GM23338 (cell line): Measurements from ENCODE around the gene MICAL2. TPM values are rescaled to one million over a fixed set of nuclear protein-coding genes. Genes with fewer than 3 reads are reported as not detected.

ENCODE experiments used
- ATAC-seq: fragments of 200-7000 bp; cut with Tn5 transposase; 3 replicates; pipeline ENCODE4 v1.9.1; 2020
- DNase-seq: peaks from one replicate; pipeline ENCODE4 v3.0.0-alpha.2; 2015; ENCODE audit warnings: low spot score
- H2AFZ ChIP-seq: fragments of 200-600 bp; sonication (generic); 2 replicates; pipeline ENCODE4 v1.8.0; 2016; ENCODE audit warnings: antibody characterized with exemption, mild to moderate bottlenecking, moderate library complexity
- H3F3A ChIP-seq: fragments of 200-600 bp; sonication (generic); replicated peaks from 2 replicates; pipeline ENCODE4 v1.8.0; 2017; ENCODE audit warnings: antibody characterized with exemption, mixed run types, low read depth
- H3K27ac ChIP-seq: fragments of 200-600 bp; sonication (generic); 2 replicates; pipeline ENCODE4 v1.6.1; 2016; ENCODE audit warnings: low read depth
- H3K27me3 ChIP-seq: fragments of 200-600 bp; sonication (generic); 2 replicates; pipeline ENCODE4 v1.8.0; 2016; ENCODE audit warnings: mild to moderate bottlenecking, mixed run types, moderate library complexity; ENCODE audit not compliant: insufficient read depth
- H3K36me3 ChIP-seq: fragments of 200-600 bp; sonication (generic); 2 replicates; pipeline ENCODE4 v1.8.0; 2016; ENCODE audit warnings: mild to moderate bottlenecking; ENCODE audit not compliant: insufficient read depth
- H3K4me1 ChIP-seq: fragments of 200-600 bp; sonication (generic); 2 replicates; pipeline ENCODE4 v1.8.0; 2016; ENCODE audit warnings: mild to moderate bottlenecking, moderate library complexity; ENCODE audit not compliant: insufficient read depth
- H3K4me2 ChIP-seq: fragments of 200-600 bp; sonication (generic); 2 replicates; pipeline ENCODE4 v1.7.1; 2017; ENCODE audit warnings: mixed run types
- H3K4me3 ChIP-seq: fragments of 200-600 bp; sonication (generic); 2 replicates; pipeline ENCODE4 v1.6.1; 2016; ENCODE audit warnings: mixed run types
- H3K79me2 ChIP-seq: fragments of 200-600 bp; sonication (generic); replicated peaks from 2 replicates; pipeline ENCODE4 v1.8.0; 2017; ENCODE audit warnings: mild to moderate bottlenecking; ENCODE audit not compliant: insufficient read depth
- H3K9me2 ChIP-seq: fragments of 200-600 bp; sonication (generic); 2 replicates; pipeline ENCODE4 v1.8.0; 2017; ENCODE audit not compliant: insufficient read depth
- H4K20me1 ChIP-seq: fragments of 200-600 bp; sonication (generic); replicated peaks from 2 replicates; pipeline ENCODE4 v1.8.0; 2017; ENCODE audit warnings: mild to moderate bottlenecking; ENCODE audit not compliant: insufficient read depth
- H3K27ac Mint-ChIP-seq: 2 replicates; pipeline ENCODE4 v1.8.0; 2020; ENCODE audit warnings: inconsistent platforms, mild to moderate bottlenecking, moderate library complexity, mixed read lengths
- H3K27me3 Mint-ChIP-seq: 3 replicates; pipeline ENCODE4 v1.8.0; 2022; ENCODE audit warnings: low read depth, mild to moderate bottlenecking, moderate library complexity, mixed read lengths, inconsistent platforms; ENCODE audit not compliant: insufficient read depth, poor library complexity
- H3K36me3 Mint-ChIP-seq: 3 replicates; pipeline ENCODE4 v1.8.0; 2021; ENCODE audit warnings: low read depth, mild to moderate bottlenecking, inconsistent platforms, moderate library complexity, mixed read lengths
- H3K4me1 Mint-ChIP-seq: 3 replicates; pipeline ENCODE4 v1.8.0; 2020; ENCODE audit warnings: mild to moderate bottlenecking, inconsistent platforms, mixed read lengths
- H3K4me3 Mint-ChIP-seq: 3 replicates; pipeline ENCODE4 v1.8.0; 2021; ENCODE audit warnings: moderate library complexity, mild to moderate bottlenecking, inconsistent platforms, mixed read lengths
- H3K9me3 Mint-ChIP-seq: 3 replicates; pipeline ENCODE4 v1.8.0; 2020; ENCODE audit warnings: moderate library complexity, mild to moderate bottlenecking, inconsistent platforms, mixed read lengths
- CREB1 ChIP-seq: fragments of 250-450 bp; sonication (Bioruptor Pico); IDR thresholded peaks from 2 replicates; pipeline ENCODE4 v1.5.0; 2020; ENCODE audit warnings: low read depth, mild to moderate bottlenecking, moderate library complexity
- CTCF ChIP-seq, 2 experiments: fragments of 200-600 bp in 1 of 2; sonication (generic) in 1 of 2; conservative IDR thresholded peaks; 2 replicates each; pipeline versions ENCODE4 v1.5.1 to v1.6.1; 2016 to 2017; ENCODE audit warnings: antibody characterized with exemption in 2 of 2, low read depth in 2 of 2, mild to moderate bottlenecking in 2 of 2, moderate library complexity in 1 of 2
- ETS1 ChIP-seq: IDR thresholded peaks from 2 replicates; pipeline ENCODE4 v1.6.1; 2016; ENCODE audit warnings: antibody characterized with exemption
- EZH2phosphoT487 ChIP-seq: fragments of 200-600 bp; sonication (generic); IDR thresholded peaks from one replicate; pipeline ENCODE4 v1.8.1; 2018; ENCODE audit warnings: antibody characterized with exemption; ENCODE audit not compliant: unreplicated experiment
- JUNB ChIP-seq: IDR thresholded peaks from one replicate; pipeline ENCODE4 v1.6.1; 2016; ENCODE audit warnings: antibody characterized with exemption; ENCODE audit not compliant: unreplicated experiment
- NANOG ChIP-seq: IDR thresholded peaks from 2 replicates; pipeline ENCODE4 v1.6.1; 2016; ENCODE audit warnings: antibody characterized with exemption, borderline replicate concordance
- POLR2AphosphoS5 ChIP-seq: IDR thresholded peaks from 2 replicates; pipeline ENCODE4 v1.6.1; 2016; ENCODE audit warnings: antibody characterized with exemption, low read depth
- REST ChIP-seq: IDR thresholded peaks from one replicate; pipeline ENCODE4 v1.6.1; 2018; ENCODE audit warnings: antibody characterized with exemption; ENCODE audit not compliant: unreplicated experiment
- STAT1 ChIP-seq: IDR thresholded peaks from one replicate; pipeline ENCODE4 v1.6.1; 2016; ENCODE audit warnings: antibody characterized with exemption; ENCODE audit not compliant: unreplicated experiment
- ZNF462 ChIP-seq: fragments of 250-450 bp; sonication (Bioruptor Pico); IDR thresholded peaks from 2 replicates; pipeline ENCODE4 v1.5.0; 2020; ENCODE audit warnings: mild to moderate bottlenecking, moderate library complexity
- polyA plus RNA-seq: library from polyadenylated mRNA; unstranded; fragments of >200 nt; fragmentation: Nextera tagmentation; extraction: Ambion mirVana; gene quantifications from 2 replicates; pipeline ENCODE4 v1.2.1, GENCODE V29; 2016
- total RNA-seq: library from RNA; depleted of rRNA; stranded (reverse); fragments of >200 nt; shearing (Covaris generic); gene quantifications from 2 replicates; pipeline ENCODE4 v1.2.3, GENCODE V29; 2014

MICAL2 gene
- total and polyA plus RNA-seq, 2 experiments from 2014 or later = 0.66 to 1.4 TPM

GRCh38 chr11:12076840-12077534, 33.4 kb upstream of the MICAL2 start (continued):
- no peak for TF ChIP-seq ZNF462 (CRISPR knock-in tag)
- no peak for TF ChIP-seq CREB1
- no peak for TF ChIP-seq ETS1
- no peak for TF ChIP-seq EZH2phosphoT487
- TF ChIP-seq POLR2AphosphoS5 = no peak
- TF ChIP-seq STAT1 = no peak
- no peak for TF ChIP-seq JUNB

- H3K4me2 ChIP-seq = no peak overlapping the region
- Mint-ChIP-seq H3K27me3 (peaks cover 4% of the 10 kb centered on the region), H3K27ac (no peak overlapping the region), H3K4me1 (peaks cover 3% of the 10 kb centered on the region; the same call in 1 of the 3 replicates), H3K4me3 (no peak overlapping the region), H3K9me3 (no peaks in the 10 kb centered on the region), H3K36me3 (no peaks in the 10 kb centered on the region)
- H3K79me2 ChIP-seq = no peaks in the 10 kb centered on the region
- no peak for DNase-seq
- H3K4me1 ChIP-seq = no peaks in the 10 kb centered on the region
- no peak overlapping the region for H3K4me3 ChIP-seq
- H3K36me3 ChIP-seq = no peaks in the 10 kb centered on the region
- no peak overlapping the region for H2AFZ ChIP-seq
- H3K27ac ChIP-seq = no peak overlapping the region
- no peaks in the 10 kb centered on the region for H3F3A ChIP-seq
- ATAC-seq = no peak
- no peaks in the 10 kb centered on the region for H3K27me3 ChIP-seq
- no peaks in the 10 kb centered on the region for H4K20me1 ChIP-seq
- H3K9me2 ChIP-seq = no peaks in the 10 kb centered on the region
- TF ChIP-seq CTCF (conservative IDR thresholded peaks at IDR 0.05; ENCODE audit: low read depth in 2 of 2) (no peak), CREB1 (no peak), NANOG (no peak), REST (no peak)
Measured at GRCh38 chr11:12077535-12078280, 32.7 kb upstream of the MICAL2 start.
